Trophoblast cell (in vitro differentiated cells and primary cell): ENCODE results near the gene SLU7.
A peak's percentile ranks its signal among the peaks of the same experiment; 100 is the strongest.

ENCODE experiments used
- DNase-seq, 2 donors: peaks; one replicate each; pipeline ENCODE4 v3.0.0-alpha.2; 2016
- H2AFZ ChIP-seq: 2 replicates; pipeline ENCODE4 v1.6.1; 2013; ENCODE audit warnings: low read length, moderate library complexity, mild to moderate bottlenecking; ENCODE audit not compliant: insufficient read depth, poor library complexity
- H2AK5ac ChIP-seq: 2 replicates; pipeline ENCODE4 v1.6.1; 2013; ENCODE audit warnings: mild to moderate bottlenecking, low read length
- H2BK120ac ChIP-seq: 2 replicates; pipeline ENCODE4 v1.6.1; 2013; ENCODE audit warnings: low read length, mild to moderate bottlenecking, moderate library complexity; ENCODE audit not compliant: insufficient read depth, poor library complexity
- H2BK12ac ChIP-seq: 2 replicates; pipeline ENCODE4 v1.6.1; 2013; ENCODE audit warnings: mild to moderate bottlenecking, low read length, moderate library complexity
- H2BK5ac ChIP-seq: 2 replicates; pipeline ENCODE4 v1.6.1; 2013; ENCODE audit warnings: low read length, low read depth, moderate library complexity, mild to moderate bottlenecking; ENCODE audit not compliant: poor library complexity
- H3K14ac ChIP-seq: 2 replicates; pipeline ENCODE4 v1.6.1; 2013; ENCODE audit warnings: mild to moderate bottlenecking, low read length
- H3K18ac ChIP-seq: 2 replicates; pipeline ENCODE4 v1.6.1; 2013; ENCODE audit warnings: mild to moderate bottlenecking, low read length
- H3K23ac ChIP-seq: 2 replicates; pipeline ENCODE4 v1.6.1; 2013; ENCODE audit warnings: low read length
- H3K27ac ChIP-seq: 2 replicates; pipeline ENCODE4 v1.5.1; 2013; ENCODE audit warnings: low read depth, mild to moderate bottlenecking, inconsistent platforms, low read length, moderate library complexity
- H3K27me3 ChIP-seq: 2 replicates; pipeline ENCODE4 v1.6.1; 2013; ENCODE audit warnings: inconsistent platforms, mild to moderate bottlenecking, low read length, moderate library complexity; ENCODE audit not compliant: insufficient read depth
- H3K36me3 ChIP-seq, 2 experiments: 1 replicate in 1 of 2; 2 replicates in 1 of 2; pipeline ENCODE4 v1.6.1; 2013; ENCODE audit warnings: low read length in 2 of 2, mild to moderate bottlenecking in 2 of 2, moderate library complexity in 1 of 2; ENCODE audit not compliant: insufficient read depth in 2 of 2, control insufficient read depth in 1 of 2
- H3K4ac ChIP-seq: 2 replicates; pipeline ENCODE4 v1.6.1; 2013; ENCODE audit warnings: low read depth, mild to moderate bottlenecking, low read length, moderate library complexity
- H3K4me1 ChIP-seq, 2 experiments: 1 replicate in 1 of 2; 2 replicates in 1 of 2; pipeline ENCODE4 v1.6.1; 2013; ENCODE audit warnings: low read length in 2 of 2, mild to moderate bottlenecking in 2 of 2, moderate library complexity in 1 of 2; ENCODE audit not compliant: insufficient read depth in 2 of 2, control insufficient read depth in 1 of 2
- H3K4me2 ChIP-seq: 2 replicates; pipeline ENCODE4 v1.6.1; 2013; ENCODE audit warnings: inconsistent platforms, mild to moderate bottlenecking, low read length, moderate library complexity
- H3K4me3 ChIP-seq: 2 replicates; pipeline ENCODE4 v1.5.1; 2013; ENCODE audit warnings: mild to moderate bottlenecking, low read depth, low read length, inconsistent platforms
- H3K79me1 ChIP-seq: one replicate; pipeline ENCODE4 v1.6.1; 2013; ENCODE audit warnings: low read length
- H3K79me2 ChIP-seq: 2 replicates; pipeline ENCODE4 v1.6.1; 2013; ENCODE audit warnings: low read length, mild to moderate bottlenecking; ENCODE audit not compliant: control insufficient read depth, insufficient read depth, poor library complexity
- H3K9ac ChIP-seq: 2 replicates; pipeline ENCODE4 v1.6.1; 2013; ENCODE audit warnings: mild to moderate bottlenecking, low read length
- H3K9me3 ChIP-seq: 2 replicates; pipeline ENCODE4 v1.6.1; 2013; ENCODE audit warnings: low read depth, mild to moderate bottlenecking, control low read depth, inconsistent platforms, low read length; ENCODE audit not compliant: insufficient read depth
- H4K12ac ChIP-seq: 2 replicates; pipeline ENCODE4 v1.6.1; 2013; ENCODE audit warnings: low read depth, mild to moderate bottlenecking, low read length, moderate library complexity
- H4K8ac ChIP-seq: 2 replicates; pipeline ENCODE4 v1.6.1; 2013; ENCODE audit warnings: low read depth, mild to moderate bottlenecking, low read length, moderate library complexity
- H4K91ac ChIP-seq: one replicate; pipeline ENCODE4 v1.6.1; 2013; ENCODE audit warnings: low read depth, mild to moderate bottlenecking, low read length, moderate library complexity
- WGBS: extraction: QIAGEN DNeasy Blood & Tissue Kit; methylation state at CpG from one replicate; pipeline ENCODE4 v1.1.7; 2013; ENCODE audit warnings: missing lambda C conversion rate; ENCODE audit not compliant: insufficient read length, insufficient coverage; ENCODE audit errors: extremely low coverage; 5-methylcytosine and 5-hydroxymethylcytosine counted together

The SLU7 gene

DNA sequence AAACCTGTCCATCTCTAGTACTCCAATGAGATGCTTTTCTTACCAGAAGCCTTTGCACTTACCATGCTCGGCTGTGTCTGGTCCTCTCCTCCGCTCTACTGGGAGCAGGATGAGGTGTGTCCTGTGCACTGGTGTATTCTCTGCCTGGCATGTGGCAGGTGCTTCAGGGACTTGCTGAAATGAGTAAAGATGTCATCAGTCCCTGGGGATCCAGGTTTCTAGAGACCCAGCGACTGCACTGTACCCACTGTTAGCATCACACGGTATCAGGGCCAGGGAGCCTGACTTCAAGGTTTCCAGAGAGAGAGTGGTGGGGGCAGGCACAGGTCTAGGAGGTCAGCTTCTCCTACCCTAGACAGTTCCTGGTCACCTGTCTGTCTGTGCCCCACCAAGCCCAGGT lies 13.3 kb upstream of the SLU7 start:
- no peak overlapping the region for H3K27ac ChIP-seq
- no peak overlapping the region for H2AK5ac ChIP-seq
- no peaks in the 10 kb centered on the region for H3K79me1 ChIP-seq
- H3K36me3 ChIP-seq: peaks cover 4 to 5% of the 10 kb centered on the region in 2 experiments
- H3K4me3 ChIP-seq: no peak overlapping the region
- no peak overlapping the region for H2BK120ac ChIP-seq
- no peak overlapping the region for H2BK12ac ChIP-seq
- no peak overlapping the region for H3K4me2 ChIP-seq
- H3K18ac ChIP-seq: no peak overlapping the region
- no peak overlapping the region for H4K91ac ChIP-seq
- H3K4ac ChIP-seq: no peak overlapping the region
- no peaks in the 10 kb centered on the region for H3K27me3 ChIP-seq
- H4K12ac ChIP-seq: no peak overlapping the region
- no peak overlapping the region for H3K9ac ChIP-seq
- H2AFZ ChIP-seq: no peak overlapping the region
- no peaks in the 10 kb centered on the region for H3K9me3 ChIP-seq
- no peaks in the 10 kb centered on the region for H3K79me2 ChIP-seq
- H3K14ac ChIP-seq: no peak overlapping the region
- H2BK5ac ChIP-seq: no peak overlapping the region
- no peaks in the 10 kb centered on the region for H3K4me1 ChIP-seq
- no peak for DNase-seq
- WGBS: no CpG with 5 or more reads among the region's 4 CpGs
- no peak overlapping the region for H4K8ac ChIP-seq
- H3K23ac ChIP-seq: no peak overlapping the region

DNA sequence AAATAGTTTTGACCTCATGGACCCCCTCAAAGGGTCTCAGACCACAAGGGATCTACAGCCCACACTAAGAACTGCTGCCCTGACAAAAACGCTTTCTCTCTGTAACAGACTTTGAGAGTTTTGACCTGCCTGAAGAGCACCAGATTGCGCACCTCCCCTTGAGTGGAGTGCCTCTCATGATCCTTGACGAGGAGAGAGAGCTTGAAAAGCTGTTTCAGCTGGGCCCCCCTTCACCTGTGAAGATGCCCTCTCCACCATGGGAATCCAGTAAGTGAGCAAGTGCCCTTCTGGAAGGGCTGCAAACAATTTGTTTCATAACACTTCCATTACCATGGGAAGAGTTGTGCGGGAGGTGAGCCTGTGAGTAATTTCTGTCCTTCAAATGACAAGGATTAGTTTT lies 8.7 kb upstream of the SLU7 start:
- Histone ChIP-seq H3K79me2 (no peaks in the 10 kb centered on the region), H3K14ac (no peak overlapping the region), H2BK120ac (no peak overlapping the region), H4K8ac (no peak overlapping the region), H3K4ac (no peak overlapping the region), H3K9ac (no peak overlapping the region), H3K4me1 (peaks cover 2 to 5% of the 10 kb centered on the region in 2 experiments), H3K79me1 (no peaks in the 10 kb centered on the region), H3K4me3 (no peak overlapping the region), H4K12ac (no peak overlapping the region), H2BK5ac (no peak overlapping the region), H3K18ac (no peak overlapping the region), H3K36me3 (peaks cover 6 to 7% of the 10 kb centered on the region in 2 experiments), H3K27ac (no peak overlapping the region), H2AK5ac (no peak overlapping the region), H3K23ac (no peak overlapping the region), H2BK12ac (no peak overlapping the region), H3K27me3 (no peaks in the 10 kb centered on the region), H4K91ac (no peak overlapping the region), H2AFZ (no peak overlapping the region), H3K4me2 (no peak overlapping the region), H3K9me3 (no peaks in the 10 kb centered on the region)
- no peak for DNase-seq
- WGBS: no CpG with 5 or more reads among the region's 4 CpGs

DNA sequence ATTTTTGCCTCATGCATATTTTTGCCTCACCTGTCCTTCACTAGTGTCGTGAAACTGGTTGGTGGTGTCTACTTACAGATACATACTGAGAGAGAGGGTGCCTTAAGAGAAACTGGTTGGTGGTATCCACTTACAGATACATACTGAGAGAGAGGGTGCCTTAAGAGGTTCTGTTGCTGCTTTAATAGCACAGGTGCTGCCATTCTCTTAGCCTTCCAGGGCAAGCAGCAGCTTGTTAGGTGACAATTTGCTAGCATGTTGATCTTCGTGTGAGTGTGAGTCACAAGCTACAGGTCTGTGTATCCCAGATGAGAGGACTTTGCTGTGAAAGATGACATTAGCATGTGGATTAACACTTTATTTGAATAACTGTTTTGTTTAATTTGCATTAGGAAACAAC lies 4.2 kb upstream of the SLU7 start:
- no CpG with 5 or more reads among the region's 2 CpGs for WGBS
- no peak overlapping the region for H4K8ac ChIP-seq
- no peak for DNase-seq

DNA sequence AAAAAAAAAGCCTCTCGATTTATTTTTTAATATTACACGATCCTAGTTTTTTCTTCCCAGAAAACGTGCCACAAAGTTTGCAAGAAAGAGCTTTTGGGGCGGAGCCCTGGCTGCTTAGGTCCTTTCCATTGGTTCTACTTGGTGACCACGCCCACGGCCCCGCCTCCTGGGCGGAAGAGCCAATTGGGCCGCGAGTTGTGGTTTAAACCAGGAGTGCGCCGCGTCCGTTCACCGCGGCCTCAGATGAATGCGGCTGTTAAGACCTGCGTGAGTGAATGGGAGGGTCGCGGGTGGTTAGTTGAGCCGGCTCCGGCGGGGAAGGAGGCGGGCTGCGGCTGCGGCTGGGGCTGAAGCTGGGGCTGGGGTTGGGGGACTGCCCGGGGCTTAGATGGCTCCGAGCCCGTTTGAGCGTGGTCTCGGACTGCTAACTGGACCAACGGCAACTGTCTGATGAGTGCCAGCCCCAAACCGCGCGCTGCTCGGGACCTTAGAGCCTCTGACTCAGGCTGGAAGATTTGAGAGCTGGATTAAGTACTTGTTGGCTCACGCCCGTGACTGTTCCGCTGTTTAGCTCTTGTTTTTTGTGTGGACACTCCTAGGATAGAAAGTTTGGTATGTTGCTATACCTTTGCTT lies 2.9 kb upstream of the SLU7 start, which contains the start of gene PTTG1:
Gene PTTG1 (plus strand): TSS at position 231 of the 634 bp plus-strand sequence. CDS start 458 bp downstream, outside the sequence.
- Histone ChIP-seq H4K12ac (no peak within 1 kb of the TSS), H3K4ac (peak within 1 kb of the TSS; percentile 44), H3K4me1 (peaks cover 4 to 10% of the 10 kb centered on the region in 2 experiments), H3K4me3 (peak within 1 kb of the TSS; percentile 78), H2BK5ac (peak within 1 kb of the TSS; percentile 35), H3K4me2 (peak within 1 kb of the TSS; percentile 77), H2AFZ (peak within 1 kb of the TSS; percentile 86), H3K79me1 (peaks cover 6% of the 10 kb centered on the region), H2AK5ac (no peak within 1 kb of the TSS), H3K9me3 (no peaks in the 10 kb centered on the region), H2BK120ac (no peak within 1 kb of the TSS), H3K27me3 (no peaks in the 10 kb centered on the region), H3K36me3 (peaks cover 2 to 3% of the 10 kb centered on the region in 2 experiments), H3K18ac (peak within 1 kb of the TSS; percentile 8), H4K91ac (peak within 1 kb of the TSS; percentile 28), H3K27ac (peak within 1 kb of the TSS; percentile 58), H3K79me2 (peaks cover 4% of the 10 kb centered on the region), H2BK12ac (no peak within 1 kb of the TSS), H3K14ac (no peak within 1 kb of the TSS), H3K9ac (peak within 1 kb of the TSS; percentile 75), H3K23ac (no peak within 1 kb of the TSS), H4K8ac (peak within 1 kb of the TSS; percentile 62)
- DNase-seq: peak; percentile 94 to 98
- no CpG with 5 or more reads among the region's 39 CpGs for WGBS

More for the DNA sequence above, 4.2 kb upstream of the SLU7 start:
- peaks cover 6 to 7% of the 10 kb centered on the region in 2 experiments for H3K36me3 ChIP-seq
- H3K14ac ChIP-seq: no peak overlapping the region
- H3K4me3 ChIP-seq: no peak overlapping the region
- no peak overlapping the region for H4K91ac ChIP-seq
- H4K12ac ChIP-seq: no peak overlapping the region
- no peak overlapping the region for H2BK5ac ChIP-seq
- no peak overlapping the region for H2BK12ac ChIP-seq
- no peak overlapping the region for H2BK120ac ChIP-seq
- H3K4ac ChIP-seq: no peak overlapping the region
- no peak overlapping the region for H3K23ac ChIP-seq
- peak overlapping the region; percentile 77 for H3K4me2 ChIP-seq
- no peak overlapping the region for H2AK5ac ChIP-seq
- H3K27ac ChIP-seq: no peak overlapping the region
- H3K9me3 ChIP-seq: no peaks in the 10 kb centered on the region
- H3K18ac ChIP-seq: no peak overlapping the region
- no peaks in the 10 kb centered on the region for H3K27me3 ChIP-seq
- H2AFZ ChIP-seq: no peak overlapping the region
- no peak overlapping the region for H3K9ac ChIP-seq
- peaks cover 6% of the 10 kb centered on the region for H3K79me1 ChIP-seq
- peaks cover 4% of the 10 kb centered on the region for H3K79me2 ChIP-seq
- H3K4me1 ChIP-seq: peaks cover 2 to 7% of the 10 kb centered on the region in 2 experiments
